Measurements from ENCODE around the gene NMNAT2. TPM values are rescaled to one million over a fixed set of nuclear protein-coding genes. Genes with fewer than 3 reads are reported as not detected.
A peak's percentile ranks its signal among the peaks of the same experiment; 100 is the strongest.

NMNAT2 gene
- total and polyA plus RNA-seq, 2 donors (not counting 3 experiments of a cell fraction or from before 2014, with no cell fraction given), result 0.28 to 0.38 TPM

DNA sequence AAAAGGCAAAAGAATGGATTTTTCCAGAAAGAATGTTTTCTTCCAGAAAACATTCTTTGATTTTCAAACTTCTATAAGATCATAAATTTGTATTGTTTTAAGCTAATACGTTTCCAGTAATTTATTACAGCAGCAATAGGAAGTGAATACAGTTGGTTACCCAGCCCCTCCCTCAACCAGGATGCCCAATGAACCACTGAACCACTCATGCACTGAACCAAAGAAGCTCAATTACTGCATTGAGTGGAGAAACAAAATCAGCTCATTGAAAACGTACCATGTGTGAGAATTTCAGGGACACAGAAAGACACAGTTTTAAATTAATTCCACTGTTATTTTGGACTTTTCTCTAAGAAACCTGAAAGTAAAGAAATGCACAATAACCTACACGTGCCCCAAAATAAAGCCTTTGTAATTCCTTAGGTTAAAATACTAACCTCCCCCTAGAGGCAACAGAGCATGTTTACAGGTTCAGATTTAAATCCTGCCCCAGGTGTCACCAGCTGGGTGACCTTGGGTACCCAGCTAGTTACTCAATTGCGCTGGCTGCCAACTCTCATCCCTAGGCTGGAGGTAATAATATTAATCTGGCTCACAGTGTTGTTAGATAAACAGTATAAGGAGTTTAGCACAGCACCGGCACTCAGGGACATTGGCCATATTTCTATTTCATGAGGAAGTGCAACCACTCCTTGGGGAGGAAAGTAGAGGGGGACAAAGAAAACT is 111.7 kb downstream of the NMNAT2 start:
- TF ChIP-seq GATA2 (IDR thresholded peaks at IDR 0.05; ENCODE audit: insufficient read depth, insufficient read length, low read depth, low read length), result no peak
- TF ChIP-seq, protein P1, sequence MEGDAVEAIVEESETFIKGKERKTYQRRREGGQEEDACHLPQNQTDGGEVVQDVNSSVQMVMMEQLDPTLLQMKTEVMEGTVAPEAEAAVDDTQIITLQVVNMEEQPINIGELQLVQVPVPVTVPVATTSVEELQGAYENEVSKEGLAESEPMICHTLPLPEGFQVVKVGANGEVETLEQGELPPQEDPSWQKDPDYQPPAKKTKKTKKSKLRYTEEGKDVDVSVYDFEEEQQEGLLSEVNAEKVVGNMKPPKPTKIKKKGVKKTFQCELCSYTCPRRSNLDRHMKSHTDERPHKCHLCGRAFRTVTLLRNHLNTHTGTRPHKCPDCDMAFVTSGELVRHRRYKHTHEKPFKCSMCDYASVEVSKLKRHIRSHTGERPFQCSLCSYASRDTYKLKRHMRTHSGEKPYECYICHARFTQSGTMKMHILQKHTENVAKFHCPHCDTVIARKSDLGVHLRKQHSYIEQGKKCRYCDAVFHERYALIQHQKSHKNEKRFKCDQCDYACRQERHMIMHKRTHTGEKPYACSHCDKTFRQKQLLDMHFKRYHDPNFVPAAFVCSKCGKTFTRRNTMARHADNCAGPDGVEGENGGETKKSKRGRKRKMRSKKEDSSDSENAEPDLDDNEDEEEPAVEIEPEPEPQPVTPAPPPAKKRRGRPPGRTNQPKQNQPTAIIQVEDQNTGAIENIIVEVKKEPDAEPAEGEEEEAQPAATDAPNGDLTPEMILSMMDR (IDR thresholded peaks at IDR 0.05; ENCODE audit: extremely low read depth in 1 of 2, insufficient read depth in 1 of 2, low read depth in 1 of 2, low read length in 2 of 2), result peak in 1 of 2 donors; percentile 18
- TF ChIP-seq MYC (IDR thresholded peaks at IDR 0.05; ENCODE audit: low read depth, low read length), result no peak
- H3K4me1 ChIP-seq (ENCODE audit: control insufficient read depth, extremely low read depth, insufficient read depth, low read length), result no peaks in the 10 kb centered on the region
- no peaks in the 10 kb centered on the region for H4K20me1 ChIP-seq (replicated peaks; ENCODE audit: control insufficient read depth, extremely low read depth, insufficient read depth, low read length)
- no peaks in the 10 kb centered on the region for H3K79me2 ChIP-seq (ENCODE audit: control insufficient read depth, insufficient read depth, low read length)
- H3K4me3 ChIP-seq (replicated peaks in 1 of 3; ENCODE audit: insufficient read depth in 1 of 3, low read depth in 1 of 3, low read length in 3 of 3), result no peak overlapping the region
- no peaks in the 10 kb centered on the region for H3K27me3 ChIP-seq (ENCODE audit: control insufficient read depth in 2 of 2, insufficient read depth in 2 of 2, low read length in 2 of 2)
- no peaks in the 10 kb centered on the region for H3K36me3 ChIP-seq (ENCODE audit: control insufficient read depth in 2 of 2, extremely low read depth in 1 of 2, insufficient read depth in 2 of 2, low read length in 2 of 2)
- ChIA-PET POLR2A (no interaction called here), CTCF (interaction anchor here (0.7 to 3.8 kb wide), 11 partner anchors 8 to 610 kb away, joined by 3 to 13 read pairs (median 3); no protein-coding TSS in a partner anchor)
- H3K9me3 ChIP-seq (replicated peaks; ENCODE audit: control insufficient read depth, insufficient read depth, low read length), result no peaks in the 10 kb centered on the region
- BruUV-seq (replicated peaks), result no TSS peak
- no peak overlapping the region for H3K4me2 ChIP-seq (ENCODE audit: insufficient read depth, low read length)
- FAIRE-seq, result no peak
- H2AFZ ChIP-seq (ENCODE audit: low read depth, low read length), result no peak overlapping the region
- no peak overlapping the region for H3K27ac ChIP-seq (ENCODE audit: insufficient read depth, low read depth, low read length)
- no peak overlapping the region for H3K9ac ChIP-seq (replicated peaks; ENCODE audit: extremely low read depth, insufficient read depth, low read length)
- peak; percentile 15 for DNase-seq (ENCODE audit: low read depth, low spot score)
- H3K9me1 ChIP-seq (replicated peaks; ENCODE audit: control insufficient read depth, extremely low read depth, insufficient read depth, low read length), result no peaks in the 10 kb centered on the region
- dilution Hi-C loops (cut with MboI; ENCODE audit: extremely low pct_ligation_motif_present, low sequenced_read_pairs) (no loop called here), intact Hi-C loops (cut with micrococcal nuclease) (no loop called here)

DNA sequence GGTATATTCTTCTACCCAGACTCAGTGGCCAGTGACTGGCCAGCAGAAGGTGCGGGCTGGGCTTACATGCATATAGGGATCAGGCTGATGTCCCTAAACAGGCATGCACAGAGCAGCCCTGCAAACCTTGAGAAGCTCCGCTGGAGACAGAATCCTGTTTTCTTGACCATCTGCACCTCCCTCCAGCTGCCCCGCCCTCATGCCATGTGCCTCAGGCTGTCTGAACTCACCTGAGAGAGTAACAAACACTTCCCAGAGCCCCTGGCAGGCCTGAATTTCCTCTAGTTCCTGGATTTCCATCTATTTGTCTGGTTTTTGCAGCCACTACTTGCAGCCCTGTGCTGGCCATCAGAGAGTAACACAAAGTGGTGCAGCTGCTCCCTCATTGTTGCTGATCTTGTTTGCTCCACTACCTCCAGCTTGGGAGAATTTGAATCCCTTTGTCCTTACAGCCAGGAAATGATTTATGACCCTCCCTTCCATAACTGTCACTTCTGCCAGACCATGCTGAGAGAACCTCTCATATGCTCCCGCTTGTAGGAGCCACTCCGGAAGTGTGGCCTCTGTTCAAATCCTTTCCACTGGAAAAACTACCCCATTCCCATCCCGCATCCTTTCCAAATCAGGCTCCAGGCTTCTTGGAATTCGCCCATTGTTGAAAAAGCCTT is 113.6 kb downstream of the NMNAT2 start:
- DNase-seq (ENCODE audit: low read depth, low spot score), result peak; percentile 66
- Histone ChIP-seq H3K4me3 (replicated peaks in 1 of 3; ENCODE audit: insufficient read depth in 1 of 3, low read depth in 1 of 3, low read length in 3 of 3) (no peak overlapping the region), H3K9me3 (replicated peaks; ENCODE audit: control insufficient read depth, insufficient read depth, low read length) (no peaks in the 10 kb centered on the region), H3K4me2 (ENCODE audit: insufficient read depth, low read length) (no peak overlapping the region), H3K9ac (replicated peaks; ENCODE audit: extremely low read depth, insufficient read depth, low read length) (no peak overlapping the region), H3K4me1 (ENCODE audit: control insufficient read depth, extremely low read depth, insufficient read depth, low read length) (no peaks in the 10 kb centered on the region), H4K20me1 (replicated peaks; ENCODE audit: control insufficient read depth, extremely low read depth, insufficient read depth, low read length) (no peaks in the 10 kb centered on the region), H3K79me2 (ENCODE audit: control insufficient read depth, insufficient read depth, low read length) (no peaks in the 10 kb centered on the region), H3K27ac (ENCODE audit: insufficient read depth, low read depth, low read length) (no peak overlapping the region), H2AFZ (ENCODE audit: low read depth, low read length) (no peak overlapping the region), H3K36me3 (ENCODE audit: control insufficient read depth in 2 of 2, extremely low read depth in 1 of 2, insufficient read depth in 2 of 2, low read length in 2 of 2) (no peaks in the 10 kb centered on the region), H3K27me3 (ENCODE audit: control insufficient read depth in 2 of 2, insufficient read depth in 2 of 2, low read length in 2 of 2) (no peaks in the 10 kb centered on the region), H3K9me1 (replicated peaks; ENCODE audit: control insufficient read depth, extremely low read depth, insufficient read depth, low read length) (no peaks in the 10 kb centered on the region)
- dilution Hi-C loops (cut with MboI; ENCODE audit: extremely low pct_ligation_motif_present, low sequenced_read_pairs) (no loop called here), intact Hi-C loops (cut with micrococcal nuclease) (no loop called here)
- FAIRE-seq, result no peak
- ChIA-PET POLR2A (no interaction called here), CTCF (interaction anchor here (1.1 to 3.8 kb wide), 6 partner anchors 10 to 342 kb away, joined by 3 to 13 read pairs (median 7); no protein-coding TSS in a partner anchor)
- no TSS peak for BruUV-seq (replicated peaks)
- TF ChIP-seq POLR2A (IDR thresholded peaks at IDR 0.05; ENCODE audit: low read depth, low read length) (no peak), JUN (IDR thresholded peaks at IDR 0.05; ENCODE audit: borderline replicate concordance, insufficient read depth, insufficient read length, low read depth) (no peak), GATA2 (IDR thresholded peaks at IDR 0.05; ENCODE audit: insufficient read depth, insufficient read length, low read depth, low read length) (no peak), MYC (IDR thresholded peaks at IDR 0.05; ENCODE audit: low read depth, low read length) (no peak), FOS (IDR thresholded peaks at IDR 0.05; ENCODE audit: borderline replicate concordance, insufficient read depth, low read length) (no peak)
- TF ChIP-seq, protein P2, sequence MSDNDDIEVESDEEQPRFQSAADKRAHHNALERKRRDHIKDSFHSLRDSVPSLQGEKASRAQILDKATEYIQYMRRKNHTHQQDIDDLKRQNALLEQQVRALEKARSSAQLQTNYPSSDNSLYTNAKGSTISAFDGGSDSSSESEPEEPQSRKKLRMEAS (IDR thresholded peaks at IDR 0.05; ENCODE audit: insufficient read depth, insufficient read length), result no peak
